HepG2 (cell line): Measurements from ENCODE around the gene CBX2. TPM values are rescaled to one million over a fixed set of nuclear protein-coding genes. Genes with fewer than 3 reads are reported as not detected.

Experiments used
- FOXJ3 ChIP-seq: sonication (generic); formaldehyde crosslinking; IDR thresholded peaks from 2 replicates; pipeline ENCODE4 v1.4.0; 2020; ENCODE audit warnings: missing genetic modification reagents, mild to moderate bottlenecking, borderline replicate concordance
- ISX ChIP-seq: sonication (generic); formaldehyde crosslinking; conservative IDR thresholded peaks from 2 replicates; pipeline ENCODE4 v1.5.0; 2020; ENCODE audit warnings: missing genetic modification reagents
- NFIB ChIP-seq: sonication (generic); formaldehyde crosslinking; IDR thresholded peaks from 2 replicates; pipeline ENCODE4 v1.9.0; 2021; ENCODE audit warnings: missing genetic modification reagents, mild to moderate bottlenecking, borderline replicate concordance
- NFKB2 ChIP-seq: sonication (generic); formaldehyde crosslinking; IDR thresholded peaks from 2 replicates; pipeline ENCODE4 v1.4.0; 2020; ENCODE audit warnings: missing genetic modification reagents, borderline replicate concordance
- NKX3-1 ChIP-seq: sonication (generic); formaldehyde crosslinking; IDR thresholded peaks from 2 replicates; pipeline ENCODE4 v1.5.0; 2020; ENCODE audit warnings: missing genetic modification reagents
- RAD21 ChIP-seq: fragments of 450-650 bp; formaldehyde crosslinking; IDR thresholded peaks from 2 replicates; pipeline ENCODE4 v1.5.0; 2020; ENCODE audit warnings: mild to moderate bottlenecking
- REST ChIP-seq, 2 experiments: IDR thresholded peaks; 2 replicates each; pipeline ENCODE4 v1.6.1; 2011 to 2012; ENCODE audit warnings: low read length in 2 of 2, borderline replicate concordance in 1 of 2, low read depth in 1 of 2, mild to moderate bottlenecking in 1 of 2, moderate library complexity in 1 of 2
- SMAD9 ChIP-seq: sonication (generic); formaldehyde crosslinking; IDR thresholded peaks from 2 replicates; pipeline ENCODE4 v1.5.1; 2020; ENCODE audit warnings: mild to moderate bottlenecking, missing genetic modification reagents
- SNAPC5 ChIP-seq: sonication (generic); formaldehyde crosslinking; IDR thresholded peaks from 2 replicates; pipeline ENCODE4 v1.8.1; 2023; ENCODE audit warnings: mild to moderate bottlenecking, missing genetic modification reagents, borderline replicate concordance
- TARDBP ChIP-seq: sonication (generic); formaldehyde crosslinking; IDR thresholded peaks from 2 replicates; pipeline ENCODE4 v1.8.0; 2022; ENCODE audit warnings: mild to moderate bottlenecking, missing genetic modification reagents
- ZBTB20 ChIP-seq: sonication (generic); formaldehyde crosslinking; IDR thresholded peaks from 2 replicates; pipeline ENCODE4 v1.8.1; 2023; ENCODE audit warnings: missing genetic modification reagents, low read depth, mild to moderate bottlenecking, borderline replicate concordance
- ZBTB4 ChIP-seq: sonication (generic); formaldehyde crosslinking; IDR thresholded peaks from 2 replicates; pipeline ENCODE4 v1.4.0; 2020; ENCODE audit warnings: missing genetic modification reagents, mild to moderate bottlenecking, borderline replicate concordance
- ZC3H13 ChIP-seq: sonication (generic); formaldehyde crosslinking; IDR thresholded peaks from 2 replicates; pipeline ENCODE4 v1.8.1; 2023; ENCODE audit warnings: mild to moderate bottlenecking, missing genetic modification reagents, moderate library complexity
- ZNF207 ChIP-seq: fragments of 450-650 bp; IDR thresholded peaks from 2 replicates; pipeline ENCODE4 v1.6.1; 2016; ENCODE audit warnings: antibody characterized with exemption, borderline replicate concordance
- ZNF33A ChIP-seq: sonication (generic); formaldehyde crosslinking; IDR thresholded peaks from 2 replicates; pipeline ENCODE4 v1.5.1; 2020; ENCODE audit warnings: missing genetic modification reagents, mild to moderate bottlenecking, moderate library complexity, borderline replicate concordance
- ZNF747 ChIP-seq: sonication (generic); formaldehyde crosslinking; IDR thresholded peaks from 2 replicates; pipeline ENCODE4 v1.8.1; 2023; ENCODE audit warnings: missing genetic modification reagents, mild to moderate bottlenecking, borderline replicate concordance
- ZNF816 ChIP-seq: sonication (generic); formaldehyde crosslinking; IDR thresholded peaks from 2 replicates; pipeline ENCODE4 v1.8.0; 2022; ENCODE audit warnings: missing genetic modification reagents, mild to moderate bottlenecking, borderline replicate concordance
- ZNF83 ChIP-seq: sonication (generic); formaldehyde crosslinking; IDR thresholded peaks from 2 replicates; pipeline ENCODE4 v1.4.0; 2020; ENCODE audit warnings: missing genetic modification reagents, mild to moderate bottlenecking, borderline replicate concordance
- ZSCAN22 ChIP-seq: sonication (generic); formaldehyde crosslinking; IDR thresholded peaks from 2 replicates; pipeline ENCODE4 v1.4.0; 2020; ENCODE audit warnings: mild to moderate bottlenecking, missing genetic modification reagents
- ZSCAN5A ChIP-seq: sonication (generic); formaldehyde crosslinking; IDR thresholded peaks from 2 replicates; pipeline ENCODE4 v1.8.0; 2022; ENCODE audit warnings: mild to moderate bottlenecking, missing genetic modification reagents, borderline replicate concordance
- polyA plus RNA-seq, 8 experiments: library from polyadenylated mRNA; depleted of rRNA in 3 of 8; stranded (reverse) in 7 of 8; unstranded in 1 of 8; fragments of >200 nt; fragmentation: Illumina TruSeq in 4 of 8; extraction: Trizol in 4 of 8; gene quantifications; 2 replicates each; pipeline versions ENCODE4 v1.2.1 to v1.2.3, GENCODE V29; 2011 to 2016; ENCODE audit warnings: low read depth in 4 of 8, missing spikeins in 1 of 8, mixed read lengths in 1 of 8; ENCODE audit not compliant: insufficient read depth in 1 of 8
- total RNA-seq, 5 experiments: library from RNA; depleted of rRNA; stranded (reverse); fragments of >200 nt; fragmentation: Illumina TruSeq; extraction: Trizol; gene quantifications; 2 replicates each; pipeline ENCODE4 v1.2.3, GENCODE V29; 2016; ENCODE audit warnings: low read depth in 1 of 5

The CBX2 gene
- total and polyA plus RNA-seq, 2 of the 13 experiments (the other 11 are each of a cell fraction or from before 2014, with no cell fraction given): 14.5 to 31.1 TPM

- TF ChIP-seq RAD21 (CRISPR knock-in tag) (no peak), ZNF207 (no peak), FOXJ3 (CRISPR knock-in tag) (peak; percentile 95), ZNF83 (CRISPR knock-in tag) (no peak), REST (IDR thresholded peaks at IDR 0.05; ENCODE audit: borderline replicate concordance in 1 of 2, low read depth in 1 of 2, low read length in 2 of 2) (0 out of 4 replicates have a peak, but pooled peaks of 1 of the 2 experiments have one; percentile 15), ZSCAN22 (CRISPR knock-in tag) (no peak), SMAD9 (CRISPR knock-in tag) (no peak), SNAPC5 (no peak), ZNF816 (0 out of 2 replicates have a peak, but pooled peaks have one; percentile 84), NFIB (CRISPR knock-in tag) (no peak), ZNF33A (0 out of 2 replicates have a peak, but pooled peaks have one; percentile 29), ZC3H13 (CRISPR knock-in tag) (no peak), NFKB2 (CRISPR knock-in tag) (peak; percentile 59; the same call in 1 of the 2 replicates), ZSCAN5A (CRISPR knock-in tag) (0 out of 2 replicates have a peak, but pooled peaks have one; percentile 36), TARDBP (CRISPR knock-in tag) (peak; percentile 92; the same call in 1 of the 2 replicates), ZBTB4 (CRISPR knock-in tag) (no peak), ZBTB20 (CRISPR knock-in tag) (peak; percentile 76; the same call in 1 of the 2 replicates), ISX (CRISPR knock-in tag) (no peak), NKX3-1 (no peak; the same call in 1 of the 2 replicates), ZNF747 (CRISPR knock-in tag) (peak; percentile 72; the same call in 1 of the 2 replicates)
Observed at GRCh38 chr17:79821331-79822095, 43.6 kb downstream of the CBX2 start (continued).
